Uterus (tissue), 2 donors: ENCODE results near the gene SESTD1.

Experiments
- POLR2A ChIP-seq, 2 donors: fragments of 450-650 bp; IDR thresholded peaks; one replicate each; pipeline ENCODE4 v1.6.1; 2016; ENCODE audit warnings: antibody characterized with exemption in 2 of 2, mild to moderate bottlenecking in 1 of 2, moderate library complexity in 1 of 2
- TF ChIP-seq, protein P1 (sequence below), 4 experiments: fragments of 200-600 bp in 2 of 4; fragments of 450-650 bp in 2 of 4; sonication (generic) in 2 of 4; IDR thresholded peaks; one replicate each; pipeline ENCODE4 v1.5.1; 2016 to 2019; ENCODE audit warnings: antibody characterized with exemption in 4 of 4, mild to moderate bottlenecking in 2 of 4, moderate library complexity in 1 of 4

- TF ChIP-seq, protein P1, sequence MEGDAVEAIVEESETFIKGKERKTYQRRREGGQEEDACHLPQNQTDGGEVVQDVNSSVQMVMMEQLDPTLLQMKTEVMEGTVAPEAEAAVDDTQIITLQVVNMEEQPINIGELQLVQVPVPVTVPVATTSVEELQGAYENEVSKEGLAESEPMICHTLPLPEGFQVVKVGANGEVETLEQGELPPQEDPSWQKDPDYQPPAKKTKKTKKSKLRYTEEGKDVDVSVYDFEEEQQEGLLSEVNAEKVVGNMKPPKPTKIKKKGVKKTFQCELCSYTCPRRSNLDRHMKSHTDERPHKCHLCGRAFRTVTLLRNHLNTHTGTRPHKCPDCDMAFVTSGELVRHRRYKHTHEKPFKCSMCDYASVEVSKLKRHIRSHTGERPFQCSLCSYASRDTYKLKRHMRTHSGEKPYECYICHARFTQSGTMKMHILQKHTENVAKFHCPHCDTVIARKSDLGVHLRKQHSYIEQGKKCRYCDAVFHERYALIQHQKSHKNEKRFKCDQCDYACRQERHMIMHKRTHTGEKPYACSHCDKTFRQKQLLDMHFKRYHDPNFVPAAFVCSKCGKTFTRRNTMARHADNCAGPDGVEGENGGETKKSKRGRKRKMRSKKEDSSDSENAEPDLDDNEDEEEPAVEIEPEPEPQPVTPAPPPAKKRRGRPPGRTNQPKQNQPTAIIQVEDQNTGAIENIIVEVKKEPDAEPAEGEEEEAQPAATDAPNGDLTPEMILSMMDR (IDR thresholded peaks at IDR 0.05), result no peak
- no peak for TF ChIP-seq POLR2A (IDR thresholded peaks at IDR 0.05)
Measured at GRCh38 chr2:179186126-179186525, 78.5 kb downstream of the SESTD1 start.
